ENCODE results near the gene TVP23A.

- TF ChIP-seq ZBTB1 (tag by site-specific recombination; IDR thresholded peaks at IDR 0.05): no peak
- no peak for TF ChIP-seq CTCF (tag by site-specific recombination; IDR thresholded peaks at IDR 0.05)
- TF ChIP-seq ZNF121 (tag by site-specific recombination; IDR thresholded peaks at IDR 0.05): no peak
- TF ChIP-seq, protein P1, sequence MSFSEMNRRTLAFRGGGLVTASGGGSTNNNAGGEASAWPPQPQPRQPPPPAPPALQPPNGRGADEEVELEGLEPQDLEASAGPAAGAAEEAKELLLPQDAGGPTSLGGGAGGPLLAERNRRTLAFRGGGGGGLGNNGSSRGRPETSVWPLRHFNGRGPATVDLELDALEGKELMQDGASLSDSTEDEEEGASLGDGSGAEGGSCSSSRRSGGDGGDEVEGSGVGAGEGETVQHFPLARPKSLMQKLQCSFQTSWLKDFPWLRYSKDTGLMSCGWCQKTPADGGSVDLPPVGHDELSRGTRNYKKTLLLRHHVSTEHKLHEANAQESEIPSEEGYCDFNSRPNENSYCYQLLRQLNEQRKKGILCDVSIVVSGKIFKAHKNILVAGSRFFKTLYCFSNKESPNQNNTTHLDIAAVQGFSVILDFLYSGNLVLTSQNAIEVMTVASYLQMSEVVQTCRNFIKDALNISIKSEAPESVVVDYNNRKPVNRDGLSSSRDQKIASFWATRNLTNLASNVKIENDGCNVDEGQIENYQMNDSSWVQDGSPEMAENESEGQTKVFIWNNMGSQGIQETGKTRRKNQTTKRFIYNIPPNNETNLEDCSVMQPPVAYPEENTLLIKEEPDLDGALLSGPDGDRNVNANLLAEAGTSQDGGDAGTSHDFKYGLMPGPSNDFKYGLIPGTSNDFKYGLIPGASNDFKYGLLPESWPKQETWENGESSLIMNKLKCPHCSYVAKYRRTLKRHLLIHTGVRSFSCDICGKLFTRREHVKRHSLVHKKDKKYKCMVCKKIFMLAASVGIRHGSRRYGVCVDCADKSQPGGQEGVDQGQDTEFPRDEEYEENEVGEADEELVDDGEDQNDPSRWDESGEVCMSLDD (tag by site-specific recombination; IDR thresholded peaks at IDR 0.05): no peak
- no peak for TF ChIP-seq IKZF3 (tag by site-specific recombination; IDR thresholded peaks at IDR 0.05)
- TF ChIP-seq, protein P2, sequence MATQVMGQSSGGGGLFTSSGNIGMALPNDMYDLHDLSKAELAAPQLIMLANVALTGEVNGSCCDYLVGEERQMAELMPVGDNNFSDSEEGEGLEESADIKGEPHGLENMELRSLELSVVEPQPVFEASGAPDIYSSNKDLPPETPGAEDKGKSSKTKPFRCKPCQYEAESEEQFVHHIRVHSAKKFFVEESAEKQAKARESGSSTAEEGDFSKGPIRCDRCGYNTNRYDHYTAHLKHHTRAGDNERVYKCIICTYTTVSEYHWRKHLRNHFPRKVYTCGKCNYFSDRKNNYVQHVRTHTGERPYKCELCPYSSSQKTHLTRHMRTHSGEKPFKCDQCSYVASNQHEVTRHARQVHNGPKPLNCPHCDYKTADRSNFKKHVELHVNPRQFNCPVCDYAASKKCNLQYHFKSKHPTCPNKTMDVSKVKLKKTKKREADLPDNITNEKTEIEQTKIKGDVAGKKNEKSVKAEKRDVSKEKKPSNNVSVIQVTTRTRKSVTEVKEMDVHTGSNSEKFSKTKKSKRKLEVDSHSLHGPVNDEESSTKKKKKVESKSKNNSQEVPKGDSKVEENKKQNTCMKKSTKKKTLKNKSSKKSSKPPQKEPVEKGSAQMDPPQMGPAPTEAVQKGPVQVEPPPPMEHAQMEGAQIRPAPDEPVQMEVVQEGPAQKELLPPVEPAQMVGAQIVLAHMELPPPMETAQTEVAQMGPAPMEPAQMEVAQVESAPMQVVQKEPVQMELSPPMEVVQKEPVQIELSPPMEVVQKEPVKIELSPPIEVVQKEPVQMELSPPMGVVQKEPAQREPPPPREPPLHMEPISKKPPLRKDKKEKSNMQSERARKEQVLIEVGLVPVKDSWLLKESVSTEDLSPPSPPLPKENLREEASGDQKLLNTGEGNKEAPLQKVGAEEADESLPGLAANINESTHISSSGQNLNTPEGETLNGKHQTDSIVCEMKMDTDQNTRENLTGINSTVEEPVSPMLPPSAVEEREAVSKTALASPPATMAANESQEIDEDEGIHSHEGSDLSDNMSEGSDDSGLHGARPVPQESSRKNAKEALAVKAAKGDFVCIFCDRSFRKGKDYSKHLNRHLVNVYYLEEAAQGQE (tag by site-specific recombination; IDR thresholded peaks at IDR 0.05): no peak
- no peak for TF ChIP-seq PATZ1 (tag by site-specific recombination; IDR thresholded peaks at IDR 0.05)
Observed at GRCh38 chr16:10777356-10777755, 41.2 kb downstream of the TVP23A start.

Measured in HEK293 (cell line).